Measurements from ENCODE around the gene BMF. TPM values are rescaled to one million over a fixed set of nuclear protein-coding genes. Genes with fewer than 3 reads are reported as not detected.

Gene BMF
- total and polyA plus RNA-seq, 2 donors (not counting 3 experiments of a cell fraction or from before 2014, with no cell fraction given) = 8.6 to 9.8 TPM

- Histone ChIP-seq H3K4me2 (ENCODE audit: insufficient read depth, low read length) (no peak overlapping the region), H3K9me3 (replicated peaks; ENCODE audit: control insufficient read depth, insufficient read depth, low read length) (no peaks in the 10 kb centered on the region), H4K20me1 (replicated peaks; ENCODE audit: control insufficient read depth, extremely low read depth, insufficient read depth, low read length) (no peaks in the 10 kb centered on the region), H3K27me3 (ENCODE audit: control insufficient read depth in 2 of 2, insufficient read depth in 2 of 2, low read length in 2 of 2) (no peaks in the 10 kb centered on the region), H3K9me1 (replicated peaks; ENCODE audit: control insufficient read depth, extremely low read depth, insufficient read depth, low read length) (no peaks in the 10 kb centered on the region), H3K9ac (replicated peaks; ENCODE audit: extremely low read depth, insufficient read depth, low read length) (peak overlapping the region; percentile 12), H3K27ac (ENCODE audit: insufficient read depth, low read depth, low read length) (peak overlapping the region; percentile 27), H3K4me1 (ENCODE audit: control insufficient read depth, extremely low read depth, insufficient read depth, low read length) (peaks cover 32% of the 10 kb centered on the region), H2AFZ (ENCODE audit: low read depth, low read length) (peak overlapping the region; percentile 47), H3K4me3 (replicated peaks in 1 of 3; ENCODE audit: insufficient read depth in 1 of 3, low read depth in 1 of 3, low read length in 3 of 3) (no peak overlapping the region), H3K36me3 (ENCODE audit: control insufficient read depth in 2 of 2, extremely low read depth in 1 of 2, insufficient read depth in 2 of 2, low read length in 2 of 2) (peaks cover 0 to 3% of the 10 kb centered on the region in 2 experiments), H3K79me2 (ENCODE audit: control insufficient read depth, insufficient read depth, low read length) (no peaks in the 10 kb centered on the region)
- TF ChIP-seq MAX (IDR thresholded peaks at IDR 0.05; ENCODE audit: insufficient read depth, insufficient read length) = peak; percentile 76
- TF ChIP-seq GATA2 (IDR thresholded peaks at IDR 0.05; ENCODE audit: insufficient read depth, insufficient read length, low read depth, low read length) = no peak
- intact Hi-C loops (cut with micrococcal nuclease) (loop anchor here (1.0 to 10.0 kb wide), 2 partner anchors 56 to 172 kb away; no protein-coding TSS in a partner anchor), dilution Hi-C loops (cut with MboI; ENCODE audit: extremely low pct_ligation_motif_present, low sequenced_read_pairs) (no loop called here)
- FAIRE-seq = peak; percentile 86
- ChIA-PET CTCF (interaction anchor here (0.7 to 5.4 kb wide), 13 partner anchors 8 to 216 kb away, joined by 3 to 144 read pairs (median 11); partner anchors contain the start of gene BUB1B), POLR2A (interaction anchor here (0.9 to 1.3 kb wide), 3 partner anchors 22 to 132 kb away, joined by 3 to 4 read pairs (median 4); no protein-coding TSS in a partner anchor)
- DNase-seq (ENCODE audit: low read depth, low spot score) = peak; percentile 71
- no TSS peak for BruUV-seq (replicated peaks)
Observed at GRCh38 chr15:40102897-40103858, 5.5 kb downstream of the BMF start.

Data from endothelial cell of umbilical vein (primary cell).